ENCODE measurements around the gene DNASE1L1. TPM values are rescaled to one million over a fixed set of nuclear protein-coding genes. Genes with fewer than 3 reads are reported as not detected.

Gene DNASE1L1
- total RNA-seq, 1 experiment from 2014 or later: 29.8 TPM

DNA sequence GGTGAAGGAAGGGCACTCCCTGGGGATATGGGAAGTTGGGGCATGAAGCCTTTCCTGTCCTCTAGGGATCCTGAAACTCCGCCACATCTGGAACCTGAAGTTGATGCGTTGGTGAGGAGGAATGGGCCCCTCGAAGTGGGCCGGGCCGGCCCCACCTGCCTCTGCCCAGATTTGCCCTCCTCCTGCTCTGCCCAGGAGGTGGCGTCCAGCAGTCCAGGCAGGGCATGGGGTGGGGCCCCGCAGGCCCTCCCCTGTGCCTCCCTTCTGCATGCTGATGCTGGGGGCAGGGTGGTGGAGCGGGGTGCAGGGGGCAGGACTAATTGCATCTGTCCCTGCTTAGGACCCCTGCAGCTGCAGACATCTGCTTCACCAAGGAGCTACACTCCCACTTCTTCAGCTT lies 4.1 kb upstream of the DNASE1L1 start:
- intact Hi-C loops (cut with micrococcal nuclease): no loop called here
- H3K9me2 ChIP-seq (replicated peaks; ENCODE audit: low read length): no peaks in the 10 kb centered on the region
- no peak overlapping the region for H3K27ac ChIP-seq (ENCODE audit: low read length)
- no peaks in the 10 kb centered on the region for H3K36me3 ChIP-seq (ENCODE audit: low read depth, low read length)
- no peak overlapping the region for H2AFZ ChIP-seq (ENCODE audit: low read length)
- H3K4me2 ChIP-seq (ENCODE audit: low read length): peak overlapping the region; percentile 94; the same call in 1 of the 2 replicates
- peaks cover 22% of the 10 kb centered on the region for H3K79me2 ChIP-seq (ENCODE audit: low read length)
- no peaks in the 10 kb centered on the region for H4K20me1 ChIP-seq (ENCODE audit: low read length)
- no peaks in the 10 kb centered on the region for H3K27me3 ChIP-seq (ENCODE audit: low read length)
- H3K4me1 ChIP-seq (ENCODE audit: insufficient read depth, low read length): peaks cover 26% of the 10 kb centered on the region
- no peak for ATAC-seq
- TF ChIP-seq EZH2phosphoT487 (IDR thresholded peaks at IDR 0.05; ENCODE audit: borderline replicate concordance, low read length) (no peak), EZH2 (IDR thresholded peaks at IDR 0.05; ENCODE audit: low read length, unreplicated experiment) (no peak)
- TF ChIP-seq, protein P1, sequence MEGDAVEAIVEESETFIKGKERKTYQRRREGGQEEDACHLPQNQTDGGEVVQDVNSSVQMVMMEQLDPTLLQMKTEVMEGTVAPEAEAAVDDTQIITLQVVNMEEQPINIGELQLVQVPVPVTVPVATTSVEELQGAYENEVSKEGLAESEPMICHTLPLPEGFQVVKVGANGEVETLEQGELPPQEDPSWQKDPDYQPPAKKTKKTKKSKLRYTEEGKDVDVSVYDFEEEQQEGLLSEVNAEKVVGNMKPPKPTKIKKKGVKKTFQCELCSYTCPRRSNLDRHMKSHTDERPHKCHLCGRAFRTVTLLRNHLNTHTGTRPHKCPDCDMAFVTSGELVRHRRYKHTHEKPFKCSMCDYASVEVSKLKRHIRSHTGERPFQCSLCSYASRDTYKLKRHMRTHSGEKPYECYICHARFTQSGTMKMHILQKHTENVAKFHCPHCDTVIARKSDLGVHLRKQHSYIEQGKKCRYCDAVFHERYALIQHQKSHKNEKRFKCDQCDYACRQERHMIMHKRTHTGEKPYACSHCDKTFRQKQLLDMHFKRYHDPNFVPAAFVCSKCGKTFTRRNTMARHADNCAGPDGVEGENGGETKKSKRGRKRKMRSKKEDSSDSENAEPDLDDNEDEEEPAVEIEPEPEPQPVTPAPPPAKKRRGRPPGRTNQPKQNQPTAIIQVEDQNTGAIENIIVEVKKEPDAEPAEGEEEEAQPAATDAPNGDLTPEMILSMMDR (conservative IDR thresholded peaks at IDR 0.05; ENCODE audit: low read depth, low read length): no peak; the same call in 1 of the 2 replicates
- H3K9me3 ChIP-seq (ENCODE audit: low read length): no peaks in the 10 kb centered on the region
- H3F3A ChIP-seq (ENCODE audit: low read length, unreplicated experiment): no peaks in the 10 kb centered on the region
- H3K9ac ChIP-seq (ENCODE audit: low read length): no peak overlapping the region
- no peak overlapping the region for H3K4me3 ChIP-seq (ENCODE audit: low read length)
- no peak for DNase-seq
- ChIA-PET POLR2A (ENCODE audit: unreplicated experiment) (interaction anchor here (0.6 kb wide), 1 partner anchor 283 kb away, joined by 4 read pairs; no protein-coding TSS in a partner anchor), CTCF (no interaction called here)
- BruUV-seq (replicated peaks): no TSS peak

- BruUV-seq (replicated peaks): no TSS peak
- Histone ChIP-seq H3K4me3 (ENCODE audit: low read length) (peak overlapping the region; percentile 89), H3F3A (ENCODE audit: low read length, unreplicated experiment) (no peaks in the 10 kb centered on the region), H3K9ac (ENCODE audit: low read length) (peak overlapping the region; percentile 87), H3K4me1 (ENCODE audit: insufficient read depth, low read length) (peaks cover 26% of the 10 kb centered on the region), H3K4me2 (ENCODE audit: low read length) (peak overlapping the region; percentile 94), H3K9me3 (ENCODE audit: low read length) (no peaks in the 10 kb centered on the region), H3K27me3 (ENCODE audit: low read length) (no peaks in the 10 kb centered on the region), H3K27ac (ENCODE audit: low read length) (peak overlapping the region; percentile 45), H3K36me3 (ENCODE audit: low read depth, low read length) (no peaks in the 10 kb centered on the region), H2AFZ (ENCODE audit: low read length) (peak overlapping the region; percentile 89), H3K9me2 (replicated peaks; ENCODE audit: low read length) (no peaks in the 10 kb centered on the region), H3K79me2 (ENCODE audit: low read length) (peaks cover 24% of the 10 kb centered on the region), H4K20me1 (ENCODE audit: low read length) (no peaks in the 10 kb centered on the region)
- CTCF ChIA-PET: interaction anchor here (1.0 kb wide), 1 partner anchor 39 kb away, joined by 3 read pairs; no protein-coding TSS in a partner anchor
- peak; percentile 20 for ATAC-seq
- POLR2A ChIA-PET (ENCODE audit: unreplicated experiment): interaction anchor here (0.6 to 1.0 kb wide), 2 partner anchors 39 to 283 kb away, joined by 3 to 4 read pairs; no protein-coding TSS in a partner anchor
- peak; percentile 39 for DNase-seq
- intact Hi-C loops (cut with micrococcal nuclease): no loop called here
- TF ChIP-seq EZH2phosphoT487 (IDR thresholded peaks at IDR 0.05; ENCODE audit: borderline replicate concordance, low read length): no peak
- TF ChIP-seq EZH2 (IDR thresholded peaks at IDR 0.05; ENCODE audit: low read length, unreplicated experiment): no peak
Observed at GRCh38 chrX:154412468-154412867, 3.4 kb upstream of the DNASE1L1 start.

DNA sequence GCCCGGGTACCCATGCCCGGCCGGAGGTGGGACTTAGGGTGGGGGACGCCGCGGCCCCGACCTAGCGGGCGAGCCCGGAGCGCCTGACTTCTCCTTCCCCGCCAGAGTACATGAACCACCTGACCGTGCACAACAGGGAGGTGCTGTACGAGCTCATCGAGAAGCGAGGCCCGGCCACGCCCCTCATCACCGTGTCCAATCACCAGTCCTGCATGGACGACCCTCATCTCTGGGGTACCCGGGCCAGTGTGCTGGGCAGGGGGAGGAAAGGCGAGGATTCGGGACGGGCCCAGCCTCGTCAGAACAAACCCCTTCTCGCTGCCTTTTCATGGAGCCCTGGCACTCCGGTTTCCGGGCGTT lies 2.9 kb upstream of the DNASE1L1 start:
- Histone ChIP-seq H3K36me3 (ENCODE audit: low read depth, low read length) (no peaks in the 10 kb centered on the region), H3K9ac (ENCODE audit: low read length) (peak overlapping the region; percentile 87), H3K27me3 (ENCODE audit: low read length) (no peaks in the 10 kb centered on the region), H4K20me1 (ENCODE audit: low read length) (no peaks in the 10 kb centered on the region), H3K27ac (ENCODE audit: low read length) (peak overlapping the region; percentile 45), H3F3A (ENCODE audit: low read length, unreplicated experiment) (no peaks in the 10 kb centered on the region), H2AFZ (ENCODE audit: low read length) (peak overlapping the region; percentile 89), H3K4me1 (ENCODE audit: insufficient read depth, low read length) (peaks cover 26% of the 10 kb centered on the region), H3K9me3 (ENCODE audit: low read length) (no peaks in the 10 kb centered on the region), H3K79me2 (ENCODE audit: low read length) (peaks cover 24% of the 10 kb centered on the region), H3K4me3 (ENCODE audit: low read length) (peak overlapping the region; percentile 89), H3K9me2 (replicated peaks; ENCODE audit: low read length) (no peaks in the 10 kb centered on the region), H3K4me2 (ENCODE audit: low read length) (peak overlapping the region; percentile 94)
- intact Hi-C loops (cut with micrococcal nuclease): no loop called here
- CTCF ChIA-PET: interaction anchor here (0.5 to 1.0 kb wide), 2 partner anchors 39 to 129 kb away, joined by 3 to 4 read pairs; no protein-coding TSS in a partner anchor
- no peak for TF ChIP-seq EZH2 (IDR thresholded peaks at IDR 0.05; ENCODE audit: low read length, unreplicated experiment)
- TF ChIP-seq, protein P1 (conservative IDR thresholded peaks at IDR 0.05; ENCODE audit: low read depth, low read length): no peak
- no peak for TF ChIP-seq EZH2phosphoT487 (IDR thresholded peaks at IDR 0.05; ENCODE audit: borderline replicate concordance, low read length)
- no TSS peak for BruUV-seq (replicated peaks)
- POLR2A ChIA-PET (ENCODE audit: unreplicated experiment): interaction anchor here (0.6 to 1.0 kb wide), 2 partner anchors 13 to 38 kb away, joined by 3 to 18 read pairs; no protein-coding TSS in a partner anchor
- ATAC-seq (peak; percentile 54), DNase-seq (peak; percentile 58)
